GM23338 (cell line): ENCODE results near the gene KRTAP10-5. TPM values are rescaled to one million over a fixed set of nuclear protein-coding genes. Genes with fewer than 3 reads are reported as not detected.

Experiments
- ATAC-seq: fragments of 200-7000 bp; cut with Tn5 transposase; 3 replicates; pipeline ENCODE4 v1.9.1; 2020
- DNase-seq: peaks from one replicate; pipeline ENCODE4 v3.0.0-alpha.2; 2015; ENCODE audit warnings: low spot score
- H2AFZ ChIP-seq: fragments of 200-600 bp; sonication (generic); 2 replicates; pipeline ENCODE4 v1.8.0; 2016; ENCODE audit warnings: antibody characterized with exemption, mild to moderate bottlenecking, moderate library complexity
- H3F3A ChIP-seq: fragments of 200-600 bp; sonication (generic); replicated peaks from 2 replicates; pipeline ENCODE4 v1.8.0; 2017; ENCODE audit warnings: antibody characterized with exemption, mixed run types, low read depth
- H3K27ac ChIP-seq: fragments of 200-600 bp; sonication (generic); 2 replicates; pipeline ENCODE4 v1.6.1; 2016; ENCODE audit warnings: low read depth
- H3K27me3 ChIP-seq: fragments of 200-600 bp; sonication (generic); 2 replicates; pipeline ENCODE4 v1.8.0; 2016; ENCODE audit warnings: mild to moderate bottlenecking, mixed run types, moderate library complexity; ENCODE audit not compliant: insufficient read depth
- H3K36me3 ChIP-seq: fragments of 200-600 bp; sonication (generic); 2 replicates; pipeline ENCODE4 v1.8.0; 2016; ENCODE audit warnings: mild to moderate bottlenecking; ENCODE audit not compliant: insufficient read depth
- H3K4me1 ChIP-seq: fragments of 200-600 bp; sonication (generic); 2 replicates; pipeline ENCODE4 v1.8.0; 2016; ENCODE audit warnings: mild to moderate bottlenecking, moderate library complexity; ENCODE audit not compliant: insufficient read depth
- H3K4me2 ChIP-seq: fragments of 200-600 bp; sonication (generic); 2 replicates; pipeline ENCODE4 v1.7.1; 2017; ENCODE audit warnings: mixed run types
- H3K4me3 ChIP-seq: fragments of 200-600 bp; sonication (generic); 2 replicates; pipeline ENCODE4 v1.6.1; 2016; ENCODE audit warnings: mixed run types
- H3K79me2 ChIP-seq: fragments of 200-600 bp; sonication (generic); replicated peaks from 2 replicates; pipeline ENCODE4 v1.8.0; 2017; ENCODE audit warnings: mild to moderate bottlenecking; ENCODE audit not compliant: insufficient read depth
- H3K9me2 ChIP-seq: fragments of 200-600 bp; sonication (generic); 2 replicates; pipeline ENCODE4 v1.8.0; 2017; ENCODE audit not compliant: insufficient read depth
- H4K20me1 ChIP-seq: fragments of 200-600 bp; sonication (generic); replicated peaks from 2 replicates; pipeline ENCODE4 v1.8.0; 2017; ENCODE audit warnings: mild to moderate bottlenecking; ENCODE audit not compliant: insufficient read depth
- H3K27ac Mint-ChIP-seq: 2 replicates; pipeline ENCODE4 v1.8.0; 2020; ENCODE audit warnings: inconsistent platforms, mild to moderate bottlenecking, moderate library complexity, mixed read lengths
- H3K27me3 Mint-ChIP-seq: 3 replicates; pipeline ENCODE4 v1.8.0; 2022; ENCODE audit warnings: low read depth, mild to moderate bottlenecking, moderate library complexity, mixed read lengths, inconsistent platforms; ENCODE audit not compliant: insufficient read depth, poor library complexity
- H3K36me3 Mint-ChIP-seq: 3 replicates; pipeline ENCODE4 v1.8.0; 2021; ENCODE audit warnings: low read depth, mild to moderate bottlenecking, inconsistent platforms, moderate library complexity, mixed read lengths
- H3K4me1 Mint-ChIP-seq: 3 replicates; pipeline ENCODE4 v1.8.0; 2020; ENCODE audit warnings: mild to moderate bottlenecking, inconsistent platforms, mixed read lengths
- H3K4me3 Mint-ChIP-seq: 3 replicates; pipeline ENCODE4 v1.8.0; 2021; ENCODE audit warnings: moderate library complexity, mild to moderate bottlenecking, inconsistent platforms, mixed read lengths
- H3K9me3 Mint-ChIP-seq: 3 replicates; pipeline ENCODE4 v1.8.0; 2020; ENCODE audit warnings: moderate library complexity, mild to moderate bottlenecking, inconsistent platforms, mixed read lengths
- EZH2 ChIP-seq: fragments of 200-600 bp; sonication (generic); IDR thresholded peaks from one replicate; pipeline ENCODE4 v1.8.0; 2017; ENCODE audit warnings: antibody characterized with exemption, mild to moderate bottlenecking, low read depth; ENCODE audit not compliant: unreplicated experiment
- JUNB ChIP-seq: IDR thresholded peaks from one replicate; pipeline ENCODE4 v1.6.1; 2016; ENCODE audit warnings: antibody characterized with exemption; ENCODE audit not compliant: unreplicated experiment
- NANOG ChIP-seq: IDR thresholded peaks from 2 replicates; pipeline ENCODE4 v1.6.1; 2016; ENCODE audit warnings: antibody characterized with exemption, borderline replicate concordance
- POLR2AphosphoS5 ChIP-seq: IDR thresholded peaks from 2 replicates; pipeline ENCODE4 v1.6.1; 2016; ENCODE audit warnings: antibody characterized with exemption, low read depth
- STAT1 ChIP-seq: IDR thresholded peaks from one replicate; pipeline ENCODE4 v1.6.1; 2016; ENCODE audit warnings: antibody characterized with exemption; ENCODE audit not compliant: unreplicated experiment
- polyA plus RNA-seq: library from polyadenylated mRNA; unstranded; fragments of >200 nt; fragmentation: Nextera tagmentation; extraction: Ambion mirVana; gene quantifications from 2 replicates; pipeline ENCODE4 v1.2.1, GENCODE V29; 2016
- total RNA-seq: library from RNA; depleted of rRNA; stranded (reverse); fragments of >200 nt; shearing (Covaris generic); gene quantifications from 2 replicates; pipeline ENCODE4 v1.2.3, GENCODE V29; 2014
- TF ChIP-seq, protein P1 (sequence below): fragments of 250-450 bp; sonication (Bioruptor Pico); IDR thresholded peaks from 2 replicates; pipeline ENCODE4 v1.5.0; 2020; ENCODE audit warnings: mild to moderate bottlenecking, moderate library complexity

The KRTAP10-5 gene
- total and polyA plus RNA-seq, 2 experiments from 2014 or later, result not detected

GRCh38 chr21:44542716-44543115 is 37.7 kb downstream of the KRTAP10-5 start (continued):
- TF ChIP-seq, protein P1, sequence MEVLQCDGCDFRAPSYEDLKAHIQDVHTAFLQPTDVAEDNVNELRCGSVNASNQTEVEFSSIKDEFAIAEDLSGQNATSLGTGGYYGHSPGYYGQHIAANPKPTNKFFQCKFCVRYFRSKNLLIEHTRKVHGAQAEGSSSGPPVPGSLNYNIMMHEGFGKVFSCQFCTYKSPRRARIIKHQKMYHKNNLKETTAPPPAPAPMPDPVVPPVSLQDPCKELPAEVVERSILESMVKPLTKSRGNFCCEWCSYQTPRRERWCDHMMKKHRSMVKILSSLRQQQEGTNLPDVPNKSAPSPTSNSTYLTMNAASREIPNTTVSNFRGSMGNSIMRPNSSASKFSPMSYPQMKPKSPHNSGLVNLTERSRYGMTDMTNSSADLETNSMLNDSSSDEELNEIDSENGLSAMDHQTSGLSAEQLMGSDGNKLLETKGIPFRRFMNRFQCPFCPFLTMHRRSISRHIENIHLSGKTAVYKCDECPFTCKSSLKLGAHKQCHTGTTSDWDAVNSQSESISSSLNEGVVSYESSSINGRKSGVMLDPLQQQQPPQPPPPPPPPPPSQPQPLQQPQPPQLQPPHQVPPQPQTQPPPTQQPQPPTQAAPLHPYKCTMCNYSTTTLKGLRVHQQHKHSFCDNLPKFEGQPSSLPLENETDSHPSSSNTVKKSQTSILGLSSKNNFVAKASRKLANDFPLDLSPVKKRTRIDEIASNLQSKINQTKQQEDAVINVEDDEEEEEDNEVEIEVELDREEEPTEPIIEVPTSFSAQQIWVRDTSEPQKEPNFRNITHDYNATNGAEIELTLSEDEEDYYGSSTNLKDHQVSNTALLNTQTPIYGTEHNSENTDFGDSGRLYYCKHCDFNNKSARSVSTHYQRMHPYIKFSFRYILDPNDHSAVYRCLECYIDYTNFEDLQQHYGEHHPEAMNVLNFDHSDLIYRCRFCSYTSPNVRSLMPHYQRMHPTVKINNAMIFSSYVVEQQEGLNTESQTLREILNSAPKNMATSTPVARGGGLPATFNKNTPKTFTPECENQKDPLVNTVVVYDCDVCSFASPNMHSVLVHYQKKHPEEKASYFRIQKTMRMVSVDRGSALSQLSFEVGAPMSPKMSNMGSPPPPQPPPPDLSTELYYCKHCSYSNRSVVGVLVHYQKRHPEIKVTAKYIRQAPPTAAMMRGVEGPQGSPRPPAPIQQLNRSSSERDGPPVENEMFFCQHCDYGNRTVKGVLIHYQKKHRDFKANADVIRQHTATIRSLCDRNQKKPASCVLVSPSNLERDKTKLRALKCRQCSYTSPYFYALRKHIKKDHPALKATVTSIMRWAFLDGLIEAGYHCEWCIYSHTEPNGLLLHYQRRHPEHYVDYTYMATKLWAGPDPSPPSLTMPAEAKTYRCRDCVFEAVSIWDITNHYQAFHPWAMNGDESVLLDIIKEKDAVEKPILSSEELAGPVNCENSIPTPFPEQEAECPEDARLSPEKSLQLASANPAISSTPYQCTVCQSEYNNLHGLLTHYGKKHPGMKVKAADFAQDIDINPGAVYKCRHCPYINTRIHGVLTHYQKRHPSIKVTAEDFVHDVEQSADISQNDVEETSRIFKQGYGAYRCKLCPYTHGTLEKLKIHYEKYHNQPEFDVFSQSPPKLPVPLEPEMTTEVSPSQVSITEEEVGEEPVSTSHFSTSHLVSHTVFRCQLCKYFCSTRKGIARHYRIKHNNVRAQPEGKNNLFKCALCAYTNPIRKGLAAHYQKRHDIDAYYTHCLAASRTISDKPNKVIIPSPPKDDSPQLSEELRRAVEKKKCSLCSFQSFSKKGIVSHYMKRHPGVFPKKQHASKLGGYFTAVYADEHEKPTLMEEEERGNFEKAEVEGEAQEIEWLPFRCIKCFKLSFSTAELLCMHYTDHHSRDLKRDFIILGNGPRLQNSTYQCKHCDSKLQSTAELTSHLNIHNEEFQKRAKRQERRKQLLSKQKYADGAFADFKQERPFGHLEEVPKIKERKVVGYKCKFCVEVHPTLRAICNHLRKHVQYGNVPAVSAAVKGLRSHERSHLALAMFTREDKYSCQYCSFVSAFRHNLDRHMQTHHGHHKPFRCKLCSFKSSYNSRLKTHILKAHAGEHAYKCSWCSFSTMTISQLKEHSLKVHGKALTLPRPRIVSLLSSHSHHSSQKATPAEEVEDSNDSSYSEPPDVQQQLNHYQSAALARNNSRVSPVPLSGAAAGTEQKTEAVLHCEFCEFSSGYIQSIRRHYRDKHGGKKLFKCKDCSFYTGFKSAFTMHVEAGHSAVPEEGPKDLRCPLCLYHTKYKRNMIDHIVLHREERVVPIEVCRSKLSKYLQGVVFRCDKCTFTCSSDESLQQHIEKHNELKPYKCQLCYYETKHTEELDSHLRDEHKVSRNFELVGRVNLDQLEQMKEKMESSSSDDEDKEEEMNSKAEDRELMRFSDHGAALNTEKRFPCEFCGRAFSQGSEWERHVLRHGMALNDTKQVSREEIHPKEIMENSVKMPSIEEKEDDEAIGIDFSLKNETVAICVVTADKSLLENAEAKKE (CRISPR knock-in tag), result no peak
- no peak for TF ChIP-seq STAT1
- TF ChIP-seq JUNB, result no peak

DNA sequence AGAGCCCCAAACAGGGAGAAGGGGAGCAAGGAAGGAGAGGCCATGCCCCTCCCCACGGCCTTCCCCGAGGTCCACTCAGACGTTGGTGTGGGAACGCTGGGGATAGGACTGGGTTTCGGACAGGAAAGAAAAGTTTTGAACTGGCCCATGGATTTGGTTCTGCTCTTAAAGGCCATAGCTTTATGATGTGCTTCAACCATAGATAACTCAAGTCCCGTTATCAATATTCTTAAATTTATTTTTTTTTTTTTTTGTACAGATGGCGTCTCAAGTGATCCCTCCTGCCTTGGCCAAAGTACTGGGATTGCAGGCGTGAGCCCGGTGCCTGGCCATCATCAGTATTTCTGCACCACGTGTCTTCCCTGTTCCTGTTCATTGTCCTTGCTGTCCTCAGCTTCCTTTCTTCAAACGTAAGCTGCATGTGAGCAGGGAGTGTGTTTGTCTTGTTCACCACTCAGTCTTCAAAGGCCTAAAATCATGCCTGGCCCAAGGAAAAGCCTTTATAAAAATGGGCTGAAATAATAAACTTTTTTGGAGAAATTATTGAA is 39.6 kb downstream of the KRTAP10-5 start:
- Mint-ChIP-seq H3K9me3 (peaks cover 4% of the 10 kb centered on the region), H3K27ac (no peak overlapping the region), H3K4me1 (no peaks in the 10 kb centered on the region; the same call in 2 of the 3 replicates), H3K36me3 (peaks cover 5% of the 10 kb centered on the region; the same call in 2 of the 3 replicates), H3K4me3 (no peak overlapping the region), H3K27me3 (peaks cover 3% of the 10 kb centered on the region)
- Histone ChIP-seq H3K4me1 (no peaks in the 10 kb centered on the region), H3F3A (no peaks in the 10 kb centered on the region), H3K27ac (no peak overlapping the region), H3K27me3 (no peaks in the 10 kb centered on the region), H3K36me3 (no peaks in the 10 kb centered on the region), H3K4me2 (no peak overlapping the region), H3K9me2 (no peaks in the 10 kb centered on the region), H3K79me2 (no peaks in the 10 kb centered on the region), H2AFZ (no peak overlapping the region), H4K20me1 (no peaks in the 10 kb centered on the region), H3K4me3 (no peak overlapping the region)
- ATAC-seq, result no peak
- DNase-seq, result no peak
- TF ChIP-seq POLR2AphosphoS5 (no peak), NANOG (no peak), EZH2 (no peak)
- TF ChIP-seq, protein P1 (CRISPR knock-in tag), result no peak
